Osteocyte (in vitro differentiated cells): ENCODE measurements around the gene UBR7. TPM values are rescaled to one million over a fixed set of nuclear protein-coding genes. Genes with fewer than 3 reads are reported as not detected.

Experiments
- DNase-seq: peaks from one replicate; pipeline ENCODE4 v3.0.0; 2021; ENCODE audit warnings: mixed read lengths; ENCODE audit not compliant: unreplicated experiment; ENCODE audit errors: extremely low spot score
- H3K27ac Mint-ChIP-seq: one replicate; pipeline ENCODE4 v1.8.0; 2021; ENCODE audit warnings: mild to moderate bottlenecking, mixed read lengths; ENCODE audit not compliant: unreplicated experiment
- H3K27me3 Mint-ChIP-seq: one replicate; pipeline ENCODE4 v1.8.0; 2021; ENCODE audit warnings: mixed read lengths; ENCODE audit not compliant: unreplicated experiment
- H3K36me3 Mint-ChIP-seq: one replicate; pipeline ENCODE4 v1.8.0; 2021; ENCODE audit warnings: mixed read lengths; ENCODE audit not compliant: unreplicated experiment
- H3K4me1 Mint-ChIP-seq: one replicate; pipeline ENCODE4 v1.8.0; 2021; ENCODE audit warnings: mixed read lengths; ENCODE audit not compliant: unreplicated experiment
- H3K4me3 Mint-ChIP-seq: one replicate; pipeline ENCODE4 v1.8.0; 2021; ENCODE audit warnings: mild to moderate bottlenecking, moderate library complexity, mixed read lengths; ENCODE audit not compliant: unreplicated experiment
- H3K9me3 Mint-ChIP-seq: one replicate; pipeline ENCODE4 v1.8.0; 2021; ENCODE audit warnings: mixed read lengths; ENCODE audit not compliant: unreplicated experiment
- total RNA-seq: library from RNA; stranded (reverse); gene quantifications from 2 replicates; pipeline ENCODE4 v1.2.1, GENCODE V29; 2021
- TF ChIP-seq, protein P1 (sequence below): fragments of 200-600 bp; sonication (generic); IDR thresholded peaks from 2 replicates; pipeline ENCODE4 v1.5.0; 2021; ENCODE audit warnings: antibody characterized with exemption, mild to moderate bottlenecking, moderate library complexity

Gene UBR7
- total RNA-seq, 1 donor from 2014 or later: 24.7 TPM

GRCh38 chr14:93220509-93220908, 13.5 kb downstream of the UBR7 start:
- Mint-ChIP-seq H3K36me3 (peaks cover 37% of the 10 kb centered on the region), H3K4me1 (no peaks in the 10 kb centered on the region), H3K4me3 (no peak overlapping the region), H3K27me3 (no peaks in the 10 kb centered on the region), H3K27ac (no peak overlapping the region), H3K9me3 (no peaks in the 10 kb centered on the region)
- TF ChIP-seq, protein P1, sequence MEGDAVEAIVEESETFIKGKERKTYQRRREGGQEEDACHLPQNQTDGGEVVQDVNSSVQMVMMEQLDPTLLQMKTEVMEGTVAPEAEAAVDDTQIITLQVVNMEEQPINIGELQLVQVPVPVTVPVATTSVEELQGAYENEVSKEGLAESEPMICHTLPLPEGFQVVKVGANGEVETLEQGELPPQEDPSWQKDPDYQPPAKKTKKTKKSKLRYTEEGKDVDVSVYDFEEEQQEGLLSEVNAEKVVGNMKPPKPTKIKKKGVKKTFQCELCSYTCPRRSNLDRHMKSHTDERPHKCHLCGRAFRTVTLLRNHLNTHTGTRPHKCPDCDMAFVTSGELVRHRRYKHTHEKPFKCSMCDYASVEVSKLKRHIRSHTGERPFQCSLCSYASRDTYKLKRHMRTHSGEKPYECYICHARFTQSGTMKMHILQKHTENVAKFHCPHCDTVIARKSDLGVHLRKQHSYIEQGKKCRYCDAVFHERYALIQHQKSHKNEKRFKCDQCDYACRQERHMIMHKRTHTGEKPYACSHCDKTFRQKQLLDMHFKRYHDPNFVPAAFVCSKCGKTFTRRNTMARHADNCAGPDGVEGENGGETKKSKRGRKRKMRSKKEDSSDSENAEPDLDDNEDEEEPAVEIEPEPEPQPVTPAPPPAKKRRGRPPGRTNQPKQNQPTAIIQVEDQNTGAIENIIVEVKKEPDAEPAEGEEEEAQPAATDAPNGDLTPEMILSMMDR: no peak
- DNase-seq: no peak

DNA sequence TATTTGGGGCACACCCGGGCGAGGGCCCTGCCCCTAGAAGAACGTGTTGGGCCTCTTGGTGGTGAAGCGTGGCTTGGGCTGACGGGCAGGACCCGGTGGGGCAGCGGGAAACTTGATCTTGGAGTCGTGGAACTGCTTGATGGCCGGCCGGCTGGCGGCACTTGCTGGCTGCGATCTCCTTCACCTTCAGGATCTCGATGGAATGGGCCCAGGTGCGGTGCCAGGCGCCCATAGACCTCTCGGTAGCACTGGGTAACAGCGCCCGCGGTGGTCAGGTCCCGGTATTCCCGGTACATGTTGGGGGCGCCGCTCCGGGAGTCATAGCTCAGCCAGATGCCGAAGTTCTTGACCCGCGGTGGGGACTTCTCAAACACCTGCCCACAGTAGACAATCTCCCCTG, 16.5 kb downstream of the UBR7 start:
- Mint-ChIP-seq H3K27me3 (no peaks in the 10 kb centered on the region), H3K4me1 (no peaks in the 10 kb centered on the region), H3K9me3 (no peaks in the 10 kb centered on the region), H3K36me3 (peaks cover 45% of the 10 kb centered on the region), H3K4me3 (no peak overlapping the region), H3K27ac (no peak overlapping the region)
- no peak for DNase-seq
- TF ChIP-seq, protein P1: no peak

DNA sequence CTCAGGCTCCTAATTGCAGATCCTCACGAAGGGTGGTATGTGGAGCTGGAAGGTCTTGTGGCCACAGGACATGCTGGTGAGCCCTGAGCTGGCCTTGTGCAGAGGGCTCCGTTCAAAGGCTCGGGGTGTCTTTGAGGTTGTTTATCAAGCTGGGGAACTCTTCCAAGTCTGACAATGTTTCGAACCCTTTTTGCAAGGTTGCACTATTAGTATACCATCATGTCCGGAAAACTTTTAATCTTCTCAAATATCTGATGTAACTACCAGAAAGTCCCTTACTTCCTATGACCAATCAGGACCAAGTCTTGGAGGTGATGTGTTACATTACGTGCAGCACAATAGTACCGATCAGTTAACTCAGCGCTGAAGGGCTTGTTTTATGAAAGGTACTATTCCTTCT, 21.5 kb downstream of the UBR7 start:
- Mint-ChIP-seq H3K36me3 (peaks cover 33% of the 10 kb centered on the region), H3K4me3 (no peak overlapping the region), H3K9me3 (no peaks in the 10 kb centered on the region), H3K4me1 (no peaks in the 10 kb centered on the region), H3K27ac (no peak overlapping the region), H3K27me3 (no peaks in the 10 kb centered on the region)
- DNase-seq: no peak
- TF ChIP-seq, protein P1: no peak

- Mint-ChIP-seq H3K4me1 (no peaks in the 10 kb centered on the region), H3K9me3 (no peaks in the 10 kb centered on the region), H3K36me3 (peaks cover 25% of the 10 kb centered on the region), H3K27me3 (no peaks in the 10 kb centered on the region), H3K27ac (no peak overlapping the region), H3K4me3 (no peak overlapping the region)
- DNase-seq: no peak
- TF ChIP-seq, protein P1: no peak
Measured at GRCh38 chr14:93230539-93230938, 23.5 kb downstream of the UBR7 start.

- no peak overlapping the region for H3K4me3 Mint-ChIP-seq
- H3K27me3 Mint-ChIP-seq: no peaks in the 10 kb centered on the region
- TF ChIP-seq, protein P1: no peak
- no peaks in the 10 kb centered on the region for H3K9me3 Mint-ChIP-seq
- peaks cover 21% of the 10 kb centered on the region for H3K36me3 Mint-ChIP-seq
- H3K27ac Mint-ChIP-seq: no peak overlapping the region
- no peak for DNase-seq
- H3K4me1 Mint-ChIP-seq: no peaks in the 10 kb centered on the region
Measured at GRCh38 chr14:93231129-93231979, 24.3 kb downstream of the UBR7 start.
